GM23338 (cell line): ENCODE results near the gene DNLZ. TPM values are rescaled to one million over a fixed set of nuclear protein-coding genes. Genes with fewer than 3 reads are reported as not detected.

Experiments used
- ATAC-seq: fragments of 200-7000 bp; cut with Tn5 transposase; 3 replicates; pipeline ENCODE4 v1.9.1; 2020
- DNase-seq: peaks from one replicate; pipeline ENCODE4 v3.0.0-alpha.2; 2015; ENCODE audit warnings: low spot score
- H2AFZ ChIP-seq: fragments of 200-600 bp; sonication (generic); 2 replicates; pipeline ENCODE4 v1.8.0; 2016; ENCODE audit warnings: antibody characterized with exemption, mild to moderate bottlenecking, moderate library complexity
- H3F3A ChIP-seq: fragments of 200-600 bp; sonication (generic); replicated peaks from 2 replicates; pipeline ENCODE4 v1.8.0; 2017; ENCODE audit warnings: antibody characterized with exemption, mixed run types, low read depth
- H3K27ac ChIP-seq: fragments of 200-600 bp; sonication (generic); 2 replicates; pipeline ENCODE4 v1.6.1; 2016; ENCODE audit warnings: low read depth
- H3K27me3 ChIP-seq: fragments of 200-600 bp; sonication (generic); 2 replicates; pipeline ENCODE4 v1.8.0; 2016; ENCODE audit warnings: mild to moderate bottlenecking, mixed run types, moderate library complexity; ENCODE audit not compliant: insufficient read depth
- H3K36me3 ChIP-seq: fragments of 200-600 bp; sonication (generic); 2 replicates; pipeline ENCODE4 v1.8.0; 2016; ENCODE audit warnings: mild to moderate bottlenecking; ENCODE audit not compliant: insufficient read depth
- H3K4me1 ChIP-seq: fragments of 200-600 bp; sonication (generic); 2 replicates; pipeline ENCODE4 v1.8.0; 2016; ENCODE audit warnings: mild to moderate bottlenecking, moderate library complexity; ENCODE audit not compliant: insufficient read depth
- H3K4me2 ChIP-seq: fragments of 200-600 bp; sonication (generic); 2 replicates; pipeline ENCODE4 v1.7.1; 2017; ENCODE audit warnings: mixed run types
- H3K4me3 ChIP-seq: fragments of 200-600 bp; sonication (generic); 2 replicates; pipeline ENCODE4 v1.6.1; 2016; ENCODE audit warnings: mixed run types
- H3K79me2 ChIP-seq: fragments of 200-600 bp; sonication (generic); replicated peaks from 2 replicates; pipeline ENCODE4 v1.8.0; 2017; ENCODE audit warnings: mild to moderate bottlenecking; ENCODE audit not compliant: insufficient read depth
- H3K9me2 ChIP-seq: fragments of 200-600 bp; sonication (generic); 2 replicates; pipeline ENCODE4 v1.8.0; 2017; ENCODE audit not compliant: insufficient read depth
- H4K20me1 ChIP-seq: fragments of 200-600 bp; sonication (generic); replicated peaks from 2 replicates; pipeline ENCODE4 v1.8.0; 2017; ENCODE audit warnings: mild to moderate bottlenecking; ENCODE audit not compliant: insufficient read depth
- H3K27ac Mint-ChIP-seq: 2 replicates; pipeline ENCODE4 v1.8.0; 2020; ENCODE audit warnings: inconsistent platforms, mild to moderate bottlenecking, moderate library complexity, mixed read lengths
- H3K27me3 Mint-ChIP-seq: 3 replicates; pipeline ENCODE4 v1.8.0; 2022; ENCODE audit warnings: low read depth, mild to moderate bottlenecking, moderate library complexity, mixed read lengths, inconsistent platforms; ENCODE audit not compliant: insufficient read depth, poor library complexity
- H3K36me3 Mint-ChIP-seq: 3 replicates; pipeline ENCODE4 v1.8.0; 2021; ENCODE audit warnings: low read depth, mild to moderate bottlenecking, inconsistent platforms, moderate library complexity, mixed read lengths
- H3K4me1 Mint-ChIP-seq: 3 replicates; pipeline ENCODE4 v1.8.0; 2020; ENCODE audit warnings: mild to moderate bottlenecking, inconsistent platforms, mixed read lengths
- H3K4me3 Mint-ChIP-seq: 3 replicates; pipeline ENCODE4 v1.8.0; 2021; ENCODE audit warnings: moderate library complexity, mild to moderate bottlenecking, inconsistent platforms, mixed read lengths
- H3K9me3 Mint-ChIP-seq: 3 replicates; pipeline ENCODE4 v1.8.0; 2020; ENCODE audit warnings: moderate library complexity, mild to moderate bottlenecking, inconsistent platforms, mixed read lengths
- CREB1 ChIP-seq: fragments of 250-450 bp; sonication (Bioruptor Pico); IDR thresholded peaks from 2 replicates; pipeline ENCODE4 v1.5.0; 2020; ENCODE audit warnings: low read depth, mild to moderate bottlenecking, moderate library complexity
- CTCF ChIP-seq, 2 experiments: fragments of 200-600 bp in 1 of 2; sonication (generic) in 1 of 2; conservative IDR thresholded peaks; 2 replicates each; pipeline versions ENCODE4 v1.5.1 to v1.6.1; 2016 to 2017; ENCODE audit warnings: antibody characterized with exemption in 2 of 2, low read depth in 2 of 2, mild to moderate bottlenecking in 2 of 2, moderate library complexity in 1 of 2
- ETS1 ChIP-seq: IDR thresholded peaks from 2 replicates; pipeline ENCODE4 v1.6.1; 2016; ENCODE audit warnings: antibody characterized with exemption
- EZH2 ChIP-seq: fragments of 200-600 bp; sonication (generic); IDR thresholded peaks from one replicate; pipeline ENCODE4 v1.8.0; 2017; ENCODE audit warnings: antibody characterized with exemption, mild to moderate bottlenecking, low read depth; ENCODE audit not compliant: unreplicated experiment
- EZH2phosphoT487 ChIP-seq: fragments of 200-600 bp; sonication (generic); IDR thresholded peaks from one replicate; pipeline ENCODE4 v1.8.1; 2018; ENCODE audit warnings: antibody characterized with exemption; ENCODE audit not compliant: unreplicated experiment
- JUNB ChIP-seq: IDR thresholded peaks from one replicate; pipeline ENCODE4 v1.6.1; 2016; ENCODE audit warnings: antibody characterized with exemption; ENCODE audit not compliant: unreplicated experiment
- NANOG ChIP-seq: IDR thresholded peaks from 2 replicates; pipeline ENCODE4 v1.6.1; 2016; ENCODE audit warnings: antibody characterized with exemption, borderline replicate concordance
- POLR2AphosphoS5 ChIP-seq: IDR thresholded peaks from 2 replicates; pipeline ENCODE4 v1.6.1; 2016; ENCODE audit warnings: antibody characterized with exemption, low read depth
- REST ChIP-seq: IDR thresholded peaks from one replicate; pipeline ENCODE4 v1.6.1; 2018; ENCODE audit warnings: antibody characterized with exemption; ENCODE audit not compliant: unreplicated experiment
- STAT1 ChIP-seq: IDR thresholded peaks from one replicate; pipeline ENCODE4 v1.6.1; 2016; ENCODE audit warnings: antibody characterized with exemption; ENCODE audit not compliant: unreplicated experiment
- ZNF114 ChIP-seq: fragments of 250-450 bp; sonication (Bioruptor Pico); IDR thresholded peaks from 2 replicates; pipeline ENCODE4 v1.5.0; 2020; ENCODE audit warnings: mild to moderate bottlenecking, moderate library complexity
- ZNF331 ChIP-seq: fragments of 250-450 bp; sonication (Bioruptor Pico); IDR thresholded peaks from 2 replicates; pipeline ENCODE4 v1.5.0; 2020; ENCODE audit warnings: low read depth, mild to moderate bottlenecking, moderate library complexity
- ZNF462 ChIP-seq: fragments of 250-450 bp; sonication (Bioruptor Pico); IDR thresholded peaks from 2 replicates; pipeline ENCODE4 v1.5.0; 2020; ENCODE audit warnings: mild to moderate bottlenecking, moderate library complexity
- polyA plus RNA-seq: library from polyadenylated mRNA; unstranded; fragments of >200 nt; fragmentation: Nextera tagmentation; extraction: Ambion mirVana; gene quantifications from 2 replicates; pipeline ENCODE4 v1.2.1, GENCODE V29; 2016
- total RNA-seq: library from RNA; depleted of rRNA; stranded (reverse); fragments of >200 nt; shearing (Covaris generic); gene quantifications from 2 replicates; pipeline ENCODE4 v1.2.3, GENCODE V29; 2014

The DNLZ gene
- total and polyA plus RNA-seq, 2 experiments from 2014 or later: 33.4 to 53.9 TPM

GRCh38 chr9:136403915-136404800 lies 40.6 kb upstream of the DNLZ start:
- Histone ChIP-seq H3K36me3 (peaks cover 25% of the 10 kb centered on the region), H3K4me1 (peaks cover 5% of the 10 kb centered on the region; the same call in 1 of the 2 replicates), H3F3A (peaks cover 27% of the 10 kb centered on the region), H3K4me2 (no peak overlapping the region), H3K9me2 (no peaks in the 10 kb centered on the region), H3K27ac (no peak overlapping the region), H4K20me1 (peaks cover 8% of the 10 kb centered on the region), H3K79me2 (peaks cover 20% of the 10 kb centered on the region), H3K4me3 (no peak overlapping the region), H2AFZ (no peak overlapping the region), H3K27me3 (no peaks in the 10 kb centered on the region)
- Mint-ChIP-seq H3K27ac (no peak overlapping the region), H3K4me1 (peaks cover 9% of the 10 kb centered on the region), H3K36me3 (peaks cover 66% of the 10 kb centered on the region), H3K27me3 (peaks cover 16% of the 10 kb centered on the region), H3K9me3 (no peaks in the 10 kb centered on the region; the same call in 2 of the 3 replicates), H3K4me3 (no peak overlapping the region)
- DNase-seq (no peak), ATAC-seq (no peak)
- TF ChIP-seq POLR2AphosphoS5: no peak
- no peak for TF ChIP-seq ZNF462 (CRISPR knock-in tag)
- TF ChIP-seq EZH2: no peak
- TF ChIP-seq JUNB: no peak
- TF ChIP-seq STAT1: no peak
- no peak for TF ChIP-seq CREB1
- no peak for TF ChIP-seq REST
- no peak for TF ChIP-seq ZNF114 (CRISPR knock-in tag)
- no peak for TF ChIP-seq CTCF (conservative IDR thresholded peaks at IDR 0.05; ENCODE audit: low read depth in 2 of 2)
- TF ChIP-seq NANOG: no peak
- no peak for TF ChIP-seq EZH2phosphoT487
- no peak for TF ChIP-seq ZNF331 (CRISPR knock-in tag)
- TF ChIP-seq ETS1: no peak
